T-helper 2 cell (primary cell): ENCODE measurements around the gene IDE.
"Not testable (repeated sequence)": the region's sequence is repeated elsewhere in the genome, so short reads cannot be mapped to it uniquely, and the experiment has no call there.

ENCODE experiments used
- DNase-seq, 5 experiments: peaks; one replicate each; pipeline versions ENCODE4 v3.0.0 to v3.0.0-alpha.2; 2012 to 2022

The IDE gene

DNA sequence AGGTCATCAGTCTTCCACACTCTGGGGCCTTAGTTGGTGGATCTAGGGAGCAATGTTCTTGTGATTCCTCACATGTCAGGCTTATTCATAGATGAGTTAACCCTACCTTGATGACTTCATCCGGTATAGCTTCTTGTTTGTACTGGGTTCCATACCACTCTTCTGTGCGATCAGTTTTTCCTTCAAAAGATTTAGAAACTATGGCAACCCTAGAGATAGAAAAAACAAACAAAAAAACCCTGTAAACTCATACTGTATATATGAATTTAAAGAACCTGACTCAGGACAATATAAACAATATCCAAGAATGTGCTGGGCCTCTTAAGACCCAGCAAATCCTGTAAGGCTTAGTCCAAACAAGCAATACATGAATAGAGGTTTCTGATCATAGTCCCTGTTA is 83.5 kb downstream of the IDE start:
- no peak for DNase-seq

DNA sequence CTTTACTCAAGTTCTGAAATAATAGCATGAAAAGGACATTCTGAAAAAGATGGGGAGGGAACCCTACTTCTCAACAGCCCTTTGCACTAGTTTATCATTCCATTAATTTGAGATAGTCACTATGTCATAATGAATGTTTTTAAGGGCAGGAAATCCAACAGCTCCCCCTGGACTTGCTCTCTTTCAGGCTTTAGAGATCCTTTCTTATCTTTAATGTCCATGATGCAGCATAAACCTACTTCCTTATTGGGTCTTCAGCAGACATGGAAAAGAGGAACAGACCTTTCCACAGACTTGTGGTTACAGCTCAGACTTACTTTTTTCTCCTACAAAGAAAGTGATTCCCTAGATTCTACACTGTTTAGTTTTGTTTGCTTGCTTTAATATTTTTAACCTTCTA is 87.3 kb downstream of the IDE start:
- DNase-seq: no peak

DNA sequence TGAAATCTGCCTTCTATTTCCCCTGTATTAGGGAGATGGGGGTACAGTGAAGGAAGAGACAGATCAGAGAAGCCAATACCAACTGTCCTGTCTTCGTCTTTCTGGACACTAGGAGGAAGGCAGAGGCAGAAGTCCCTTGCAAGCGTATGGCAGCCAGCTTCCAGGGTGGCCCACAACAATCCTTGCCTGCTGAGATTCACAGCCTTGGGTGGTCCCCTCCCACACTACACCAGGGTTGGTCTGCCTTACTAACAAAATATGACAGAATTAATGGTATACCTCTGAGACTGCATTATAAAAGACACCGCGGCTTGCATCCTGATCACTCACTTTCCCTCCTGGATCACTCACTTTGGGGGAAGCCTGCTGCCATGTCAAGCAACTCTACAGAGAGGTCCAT is 90.4 kb downstream of the IDE start:
- no peak for DNase-seq

DNA sequence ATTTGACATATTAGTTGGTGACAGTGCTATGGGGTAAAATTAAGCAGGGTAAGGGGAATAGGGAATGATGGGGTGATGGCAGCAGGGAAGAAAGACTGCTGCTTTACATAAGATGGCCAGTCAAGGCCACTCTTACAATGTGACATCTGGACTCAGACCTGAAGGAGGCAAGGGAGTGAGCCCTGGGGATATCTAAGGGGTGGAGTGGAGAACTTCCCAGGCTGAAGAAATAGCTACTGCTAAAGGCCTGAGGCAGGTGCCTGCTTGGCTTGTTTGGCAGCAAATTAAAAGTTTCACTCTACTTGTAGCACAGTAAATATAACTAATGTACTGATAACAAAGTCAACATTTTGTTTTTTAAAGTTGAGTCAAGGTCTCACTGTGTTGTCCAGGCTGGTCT is 93.5 kb downstream of the IDE start:
- no peak for DNase-seq

DNA sequence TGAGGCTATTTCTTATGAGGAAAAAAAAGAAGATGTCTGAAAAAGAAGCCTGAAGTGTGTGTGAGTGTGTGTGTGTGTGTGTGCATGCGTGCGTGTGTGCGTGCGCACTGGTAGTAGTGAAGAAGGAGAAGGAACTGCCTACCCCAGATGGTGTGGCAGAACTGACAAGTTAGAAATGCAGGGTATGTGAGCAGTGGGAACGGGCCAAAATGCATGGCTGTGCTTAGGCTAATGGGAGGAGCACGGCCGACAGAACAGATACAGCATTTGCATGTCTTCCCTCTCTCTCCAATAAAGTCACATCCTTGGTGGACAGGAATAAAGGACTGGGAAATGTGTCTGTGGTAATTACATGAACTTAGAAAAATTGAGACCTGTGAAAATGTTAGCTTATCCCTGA is 94.3 kb downstream of the IDE start:
- DNase-seq: no peak

DNA sequence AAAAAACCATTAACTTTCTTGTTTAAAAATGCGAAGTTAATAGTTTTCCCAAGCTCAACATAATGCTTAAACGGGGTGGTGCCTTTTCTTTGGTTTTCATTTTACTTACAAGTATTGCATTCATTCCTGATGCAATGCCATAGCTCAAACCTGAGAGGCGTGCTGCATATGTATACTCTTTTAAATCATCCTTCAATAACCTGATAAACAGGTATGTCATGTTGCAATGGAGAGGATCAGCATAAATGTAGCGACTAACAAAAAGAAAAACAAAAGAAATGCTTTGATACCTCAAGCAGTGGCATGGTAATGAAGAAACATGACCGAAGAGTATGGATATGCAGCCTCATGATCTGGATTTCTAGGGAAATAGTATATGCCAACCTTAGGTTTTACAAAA is 95.4 kb downstream of the IDE start:
- DNase-seq: no peak

DNA sequence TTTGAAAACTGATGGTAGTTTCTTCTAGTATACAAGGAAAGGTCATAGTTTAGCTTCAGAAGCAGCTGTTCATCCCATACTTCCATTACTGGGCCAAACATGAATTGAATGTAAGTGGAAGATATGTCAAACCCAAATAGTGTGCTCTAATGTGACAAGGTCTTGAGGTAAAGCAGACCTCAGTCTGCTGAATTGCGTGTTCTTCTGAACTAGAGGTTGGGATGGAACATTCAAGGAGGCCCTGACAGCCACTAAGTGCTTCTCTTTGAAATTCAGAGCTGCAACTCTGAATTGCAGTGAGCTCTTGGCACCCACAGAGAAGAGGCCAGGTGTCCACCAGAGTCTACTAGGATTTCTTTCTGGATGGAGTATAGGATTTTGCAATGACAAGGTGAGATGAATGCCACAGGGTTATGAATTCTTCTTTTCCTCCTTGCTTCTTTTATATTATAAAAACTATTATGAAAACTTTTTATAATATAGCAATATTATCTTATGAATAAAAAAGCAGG is 98.5 kb downstream of the IDE start:
- DNase-seq: no peak

DNA sequence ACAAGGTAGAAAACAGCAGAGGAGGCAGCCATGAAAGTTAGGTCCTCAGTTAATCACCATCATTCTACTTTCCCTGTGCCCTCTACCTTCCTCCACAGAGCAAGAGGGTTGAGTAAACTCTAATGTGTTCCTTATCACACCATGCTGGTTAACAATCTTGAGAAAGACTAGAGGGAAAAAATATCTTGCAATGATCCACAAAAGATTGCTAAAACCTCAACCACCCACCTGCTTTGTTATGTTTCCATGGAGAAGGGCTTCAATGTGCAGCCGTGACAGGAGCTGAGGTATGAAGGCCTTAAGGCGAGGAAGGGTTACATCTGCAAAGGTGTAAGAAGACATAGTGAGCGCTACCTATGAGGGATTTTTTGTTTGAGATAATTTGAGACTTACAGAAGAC is 103.9 kb downstream of the IDE start:
- DNase-seq: no peak

DNA sequence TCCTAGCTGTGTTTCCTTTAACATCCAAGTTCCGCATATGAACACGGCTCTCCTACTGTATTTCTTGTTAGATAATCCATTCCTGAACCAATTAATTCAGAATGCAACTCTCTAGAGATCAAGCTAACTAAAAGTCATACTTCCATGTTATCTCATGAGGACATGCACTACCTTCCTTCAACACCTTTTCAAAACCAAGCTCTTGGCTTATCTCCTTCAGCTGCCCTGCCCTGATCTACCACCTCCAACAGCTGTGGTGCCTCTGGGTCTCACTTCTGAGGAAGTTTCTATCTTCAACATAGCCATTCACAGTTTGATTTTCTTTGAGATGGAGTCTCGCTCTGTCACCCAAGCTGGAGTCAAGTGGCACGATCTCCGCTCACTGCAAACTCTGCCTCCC is 109.5 kb downstream of the IDE start:
- DNase-seq: no peak

DNA sequence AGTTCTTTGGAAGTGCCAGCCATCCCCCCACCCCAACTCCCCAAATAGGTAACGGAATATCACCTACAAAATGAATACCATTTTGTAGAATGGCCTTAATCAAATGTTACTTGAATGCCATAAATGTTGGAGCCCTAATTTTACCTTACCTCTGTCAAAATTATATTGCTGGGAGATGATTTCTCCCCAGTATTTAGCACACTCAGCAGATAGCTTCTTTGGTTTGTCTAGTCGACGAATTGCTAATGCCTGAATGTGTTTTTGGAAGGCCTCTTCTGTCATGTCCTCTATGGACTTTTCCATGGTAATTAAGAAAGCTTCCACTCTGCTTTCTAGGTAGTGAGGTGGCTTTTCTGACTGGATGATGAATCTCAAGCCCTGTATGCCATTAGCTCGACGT is 110.3 kb downstream of the IDE start:
- no peak for DNase-seq

DNA sequence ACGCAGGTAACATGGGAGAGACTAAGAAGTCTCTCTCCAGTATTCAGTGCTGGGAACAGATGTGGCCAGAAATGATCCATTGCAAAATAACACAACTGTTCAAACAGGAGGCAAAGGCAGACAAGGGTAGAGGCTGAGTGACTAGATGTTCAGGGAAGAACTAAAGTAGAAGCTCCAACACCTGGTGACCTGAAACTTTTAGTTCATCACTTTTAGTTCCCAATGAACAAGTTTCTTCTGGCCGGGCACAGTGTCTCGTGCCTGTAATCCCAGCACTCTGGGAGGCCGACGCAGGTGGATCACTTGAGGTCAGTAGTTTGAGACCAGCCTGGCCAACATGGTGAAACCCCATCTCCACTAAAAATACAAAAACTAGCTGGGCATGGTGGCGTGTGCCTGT is 118.9 kb downstream of the IDE start:
- not testable (repeated sequence) for DNase-seq

DNA sequence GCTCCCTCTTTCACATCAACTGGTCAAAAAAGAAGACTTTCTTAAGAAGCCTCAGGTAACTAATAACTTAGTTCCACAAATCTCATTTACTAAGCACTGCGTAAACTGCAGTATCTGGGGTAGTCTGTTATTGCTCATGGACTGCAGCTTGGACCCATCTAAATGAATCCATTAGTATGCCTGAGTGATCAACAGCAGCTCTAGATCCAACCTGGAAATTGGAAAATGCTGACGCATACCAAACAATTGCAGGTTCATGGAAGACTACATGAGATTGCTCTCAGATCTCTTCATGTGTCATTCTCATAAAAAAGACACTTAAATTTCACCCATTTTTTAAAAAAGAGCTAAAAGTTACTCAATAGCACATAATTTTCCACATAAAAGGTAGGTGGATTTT is 121.6 kb downstream of the IDE start:
- no peak for DNase-seq

DNA sequence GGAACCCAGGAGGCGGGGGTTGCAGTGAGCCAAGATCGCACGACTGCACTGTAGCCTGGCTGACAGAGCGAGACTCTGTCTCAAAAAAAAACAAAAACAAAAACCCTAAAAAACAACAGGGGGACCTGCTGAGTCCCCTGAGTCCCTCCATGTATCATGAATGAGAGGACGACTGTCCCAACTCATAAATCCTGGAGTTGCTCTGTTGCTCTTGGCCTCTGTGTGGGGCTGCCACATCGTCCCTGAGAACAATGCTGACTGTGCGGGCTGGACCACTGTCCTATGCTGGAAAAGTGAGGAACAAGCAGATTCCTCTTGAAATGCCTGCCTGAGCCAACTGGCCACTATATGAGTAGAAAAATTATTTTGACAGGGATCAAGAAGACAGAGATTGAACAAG is 122.5 kb downstream of the IDE start:
- DNase-seq: no peak

DNA sequence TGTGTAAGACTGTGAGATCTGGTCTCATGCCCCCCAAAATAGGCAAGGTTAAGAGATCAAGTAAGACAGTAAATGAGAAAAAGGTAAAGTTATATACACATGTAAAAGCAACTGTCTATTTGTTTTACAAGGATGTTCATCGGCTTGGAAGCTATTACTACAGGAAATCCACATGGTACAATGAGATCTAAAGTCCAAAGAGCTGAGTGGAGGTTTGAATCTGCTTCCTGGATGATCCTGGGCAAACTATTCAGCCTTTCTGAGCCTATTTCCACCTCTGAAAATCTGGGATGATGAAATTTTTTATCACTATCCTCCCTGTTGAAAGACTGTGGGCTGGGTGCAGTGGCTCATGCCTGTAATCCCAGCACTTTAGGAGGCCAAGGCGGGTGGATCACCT is 123.0 kb downstream of the IDE start:
- no peak for DNase-seq

DNA sequence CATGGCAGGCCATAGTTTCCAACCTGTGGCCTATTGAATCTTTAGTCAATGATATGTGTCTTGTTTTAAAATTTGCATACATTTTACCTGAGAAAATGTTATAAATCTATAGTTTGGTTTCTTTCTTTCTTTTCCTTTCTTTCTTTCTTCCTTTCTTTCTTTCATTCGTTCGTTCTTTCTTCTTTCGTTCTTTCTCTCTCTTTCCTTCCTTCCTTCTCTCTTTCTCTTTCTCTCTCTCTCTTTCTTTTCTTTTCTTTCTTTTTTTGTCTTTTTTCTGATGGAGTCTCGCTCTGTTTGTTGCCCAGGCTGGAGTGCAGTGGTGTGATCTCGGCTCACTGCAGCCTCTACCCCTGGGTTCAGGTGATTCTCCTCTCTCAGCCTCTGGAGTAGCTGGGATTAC is 133.3 kb downstream of the IDE start:
- no peak for DNase-seq

DNA sequence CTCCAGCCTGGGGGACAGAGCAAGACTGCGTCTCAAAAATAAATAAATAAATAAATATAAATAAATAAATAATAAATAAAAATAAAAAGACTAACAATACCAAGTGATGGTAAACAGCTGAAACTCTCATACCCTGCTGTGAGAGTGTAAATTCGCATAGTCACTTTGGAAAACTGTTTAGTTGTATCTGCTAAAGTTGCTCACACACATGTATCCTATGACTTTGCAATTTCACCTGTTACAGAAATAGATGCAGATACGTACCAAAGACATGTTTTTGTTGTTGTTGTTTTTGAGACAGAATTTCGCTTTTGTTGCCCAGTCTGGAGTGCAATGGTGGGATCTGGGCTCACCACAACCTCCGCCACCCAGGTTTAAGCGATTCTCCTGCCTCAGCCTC is 135.7 kb downstream of the IDE start:
- DNase-seq: no peak

DNA sequence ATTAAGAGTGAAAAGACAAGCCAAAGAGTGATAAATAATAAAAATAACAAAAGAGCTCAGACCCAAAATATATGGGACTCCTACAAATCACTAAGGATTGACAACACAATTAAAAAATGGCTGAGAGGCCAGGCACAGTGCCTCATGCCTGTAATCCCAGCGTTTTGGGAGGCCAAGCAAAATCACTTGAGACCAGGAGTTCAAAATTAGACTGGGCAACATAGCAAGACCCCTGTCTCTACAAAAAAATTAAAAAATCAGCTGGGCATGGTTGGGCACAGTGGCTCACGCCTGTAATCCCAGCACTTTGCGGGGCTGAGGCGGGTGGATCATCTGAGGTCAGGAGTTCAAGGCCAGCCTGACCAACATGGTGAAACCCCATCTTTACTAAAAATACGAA is 137.3 kb downstream of the IDE start:
- no peak for DNase-seq

DNA sequence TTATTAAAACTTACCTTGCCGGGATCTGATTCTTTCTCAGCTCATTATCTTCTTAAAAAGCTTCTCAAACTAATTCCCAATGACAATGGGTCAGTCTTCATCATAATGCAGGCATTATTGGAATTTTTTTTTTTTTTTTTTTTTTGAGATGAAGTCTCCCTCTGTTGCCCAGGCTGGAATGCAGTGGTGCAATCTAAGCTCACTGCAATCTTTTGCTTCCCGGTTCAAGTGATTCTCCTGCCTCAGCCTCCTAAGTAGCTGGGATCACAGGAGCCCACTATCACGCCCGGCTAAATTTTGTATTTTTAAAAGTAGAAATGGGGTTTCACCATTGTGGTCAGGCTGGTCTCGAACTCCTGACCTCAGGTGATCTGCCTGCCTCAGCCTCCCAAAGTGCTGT is 137.8 kb downstream of the IDE start:
- not testable (repeated sequence) for DNase-seq

DNA sequence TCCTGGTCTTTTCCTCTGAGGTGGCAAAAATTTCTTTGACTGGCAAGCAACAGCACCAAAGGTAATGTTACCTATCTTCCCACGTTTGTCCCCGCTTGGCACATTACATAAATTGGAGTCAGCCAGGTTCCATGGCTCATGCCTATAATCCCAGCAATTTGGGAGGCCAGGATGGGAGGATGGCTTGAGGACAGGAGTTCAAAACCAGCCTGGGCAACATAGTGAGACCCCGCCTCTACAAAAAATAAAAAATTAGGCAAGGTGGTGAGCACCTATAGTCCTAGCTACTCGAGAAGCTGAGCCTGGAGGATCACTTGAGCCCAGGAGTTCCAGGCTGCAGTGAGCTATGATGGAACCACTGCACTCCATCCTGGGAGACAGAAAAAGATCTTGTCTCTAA is 139.5 kb downstream of the IDE start:
- DNase-seq: no peak

DNA sequence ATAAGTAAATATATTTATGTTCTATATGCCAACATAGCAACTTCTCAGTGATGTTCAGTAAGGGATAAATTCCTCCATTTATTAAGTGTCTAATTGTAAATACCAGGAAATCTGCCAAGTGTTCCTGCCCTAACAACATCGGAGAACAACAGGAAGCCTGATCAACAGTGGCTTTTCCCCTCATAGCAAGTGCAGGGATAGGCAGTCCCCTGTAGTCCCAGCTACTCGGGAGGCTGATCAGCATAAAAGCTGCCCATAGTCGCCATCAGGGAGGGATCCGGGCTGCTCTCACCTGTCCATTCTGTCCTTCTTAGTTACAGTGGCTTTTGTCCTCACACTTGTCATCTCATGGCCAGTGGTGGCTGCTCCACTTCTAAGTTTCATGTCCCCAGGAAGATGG is 141.3 kb downstream of the IDE start:
- DNase-seq: no peak

DNA sequence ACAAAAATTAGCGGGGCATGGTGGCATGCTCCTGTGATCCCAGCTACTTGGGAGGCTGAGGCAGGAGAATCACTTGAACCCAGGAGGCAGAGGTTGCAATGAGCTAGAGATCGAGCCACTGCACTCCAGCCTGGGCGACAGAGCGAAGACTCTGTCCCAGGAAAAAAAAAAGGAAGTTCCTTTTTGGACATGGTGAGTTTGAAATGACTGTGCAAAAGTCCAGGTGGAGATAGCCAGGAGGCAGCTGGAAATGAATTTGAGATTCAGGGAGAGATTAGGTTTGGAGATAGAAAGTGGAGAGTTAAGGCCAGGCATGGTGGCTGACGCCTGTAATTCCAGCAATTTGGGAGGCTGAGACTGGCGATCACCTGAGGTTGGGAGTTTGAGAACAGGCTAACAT is 143.8 kb downstream of the IDE start:
- DNase-seq: no peak

DNA sequence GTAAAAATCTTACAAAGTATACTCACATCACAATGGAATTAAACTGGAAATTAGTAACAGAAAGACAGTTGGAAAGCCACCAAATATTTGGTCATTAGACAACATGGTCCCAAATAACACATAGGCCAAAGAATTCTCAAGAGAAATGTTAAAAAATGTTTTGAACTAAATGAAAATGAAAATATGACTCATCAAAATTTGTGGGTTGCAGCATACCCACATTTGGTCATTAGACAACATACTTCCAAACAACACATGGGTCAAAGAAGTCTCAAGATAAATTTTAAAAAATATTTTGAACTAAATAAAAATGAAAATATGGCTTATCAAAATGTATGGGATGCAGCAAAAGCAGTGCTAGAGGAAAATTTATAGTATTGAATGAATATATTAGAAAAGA is 152.3 kb downstream of the IDE start:
- no peak for DNase-seq

DNA sequence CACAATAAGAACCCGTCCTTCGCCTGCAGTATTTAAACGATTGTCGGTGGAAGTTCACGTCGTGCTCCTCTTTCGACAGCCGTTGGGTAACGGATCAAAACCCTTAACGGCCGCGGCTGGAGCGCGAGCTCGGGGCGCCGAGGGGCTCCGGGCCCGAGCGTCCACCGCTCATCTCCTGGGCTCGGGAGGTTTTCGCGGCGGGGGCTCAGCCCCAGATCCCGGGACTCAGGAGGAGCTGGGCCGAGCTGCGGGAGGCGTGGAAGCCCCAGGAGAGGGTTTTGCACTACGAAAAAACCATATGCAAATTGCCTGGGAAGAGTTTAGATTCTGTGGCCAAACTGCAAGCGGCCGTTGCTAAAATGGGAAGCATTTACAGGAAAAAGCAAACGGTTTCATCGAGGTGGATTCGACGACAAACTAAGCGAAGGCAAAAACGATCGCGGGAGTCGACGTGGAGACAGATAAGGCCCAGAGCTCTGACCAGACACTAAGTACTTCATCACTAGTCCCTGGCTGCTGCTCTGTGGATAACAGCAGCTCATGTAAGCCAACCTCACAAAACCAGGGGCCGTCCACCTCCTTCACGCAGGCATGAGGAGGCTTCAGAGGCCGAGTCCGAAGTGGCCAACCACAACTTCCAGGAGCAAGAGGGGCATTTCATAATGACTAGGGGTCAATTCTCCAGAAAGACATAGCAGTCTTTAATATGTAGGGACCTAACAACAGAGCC is 153.2 kb downstream of the IDE start:
- no peak for DNase-seq

DNA sequence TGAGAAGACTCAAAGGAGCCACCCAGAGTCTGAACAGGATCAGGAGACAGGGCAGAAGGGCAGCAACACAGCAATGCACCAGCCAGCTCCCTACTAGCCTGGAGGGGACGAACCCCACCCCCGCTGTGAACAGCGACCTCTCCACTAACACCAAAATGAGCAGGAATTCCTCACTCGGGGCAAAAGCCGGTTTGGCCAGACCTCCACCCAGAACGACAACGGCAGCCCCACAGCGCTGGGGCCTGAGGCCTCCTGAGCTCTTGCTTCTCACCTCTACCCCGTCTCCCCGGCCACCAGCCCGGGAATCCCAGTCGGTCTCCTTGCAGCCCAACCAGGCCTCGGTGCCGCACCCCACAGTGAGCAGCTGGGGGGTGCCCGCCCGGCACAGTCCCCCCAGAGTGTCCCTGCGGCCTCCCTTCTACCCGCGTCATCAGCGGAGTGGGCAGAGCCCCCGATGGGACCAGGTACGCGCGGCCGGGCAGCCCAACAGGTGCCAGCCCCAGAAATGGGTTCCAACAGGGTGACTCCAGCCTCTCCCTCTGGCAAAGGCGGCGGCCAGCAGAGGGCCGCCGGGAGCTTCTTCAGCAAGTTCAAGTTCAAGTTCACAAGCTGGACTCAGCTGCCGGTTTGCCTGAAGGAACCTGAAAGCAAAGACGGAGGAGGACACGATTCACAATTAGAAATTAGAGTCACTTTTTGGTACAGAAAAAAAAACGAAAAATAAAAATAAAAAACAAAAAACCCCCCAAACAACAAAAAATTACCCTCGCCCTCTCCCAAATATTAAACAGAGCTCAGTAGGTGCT is 153.9 kb downstream of the IDE start:
- no peak for DNase-seq

DNA sequence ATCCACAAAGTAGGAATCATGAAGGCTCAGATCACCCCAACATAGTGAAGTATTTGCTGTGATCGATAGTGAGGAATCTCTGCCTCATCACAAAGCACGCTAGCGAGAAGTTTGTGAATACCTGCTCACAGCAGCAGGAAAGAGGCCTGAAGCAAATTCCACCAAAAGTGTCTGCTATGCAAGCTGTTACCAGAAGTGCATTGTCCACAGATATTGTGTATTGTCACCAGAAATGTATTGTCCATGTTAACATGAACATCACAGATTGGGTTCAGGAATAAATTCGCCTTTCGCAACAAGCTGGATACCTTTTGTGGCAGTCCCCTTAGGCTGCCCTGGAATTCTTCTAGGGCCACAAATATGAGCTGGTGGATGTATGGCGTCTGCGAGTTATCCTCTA is 155.0 kb downstream of the IDE start:
- no peak for DNase-seq
